Measurements from ENCODE around the gene NEUROG2. TPM values are rescaled to one million over a fixed set of nuclear protein-coding genes. Genes with fewer than 3 reads are reported as not detected.
A peak's percentile ranks its signal among the peaks of the same experiment; 100 is the strongest.

The NEUROG2 gene
- total RNA-seq, 2 donors from 2014 or later = not detected

DNA sequence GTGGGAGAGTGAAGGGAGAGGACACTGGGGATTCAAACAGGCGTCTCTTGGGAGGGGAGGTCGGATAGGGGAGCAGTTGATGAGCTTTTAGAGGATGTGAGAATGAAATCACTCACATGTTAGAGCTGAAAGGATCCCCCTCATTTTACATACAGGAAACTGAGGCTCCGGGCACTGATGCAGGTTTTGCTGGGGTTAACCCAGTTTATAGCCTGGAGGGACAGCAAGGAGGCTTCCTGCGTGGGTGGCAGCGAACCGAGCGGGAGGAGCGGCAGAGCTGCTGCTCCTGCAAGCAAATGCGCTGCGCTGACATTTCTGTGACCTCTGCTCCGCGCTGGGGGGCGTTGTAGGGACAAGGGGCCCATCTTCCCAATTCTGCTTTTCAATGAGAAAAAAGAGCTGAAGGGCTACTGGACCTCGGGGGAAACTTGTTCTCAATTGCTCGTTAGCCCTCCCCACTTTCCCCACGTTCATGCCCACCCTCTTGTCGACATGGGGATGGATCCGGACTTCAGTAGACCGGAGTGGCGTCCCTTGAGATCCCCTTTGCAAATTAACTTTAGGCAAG is 1.2 kb upstream of the NEUROG2 start:
- Mint-ChIP-seq H3K4me3 (peak overlapping the region; percentile 95), H3K27me3 (peaks cover 92% of the 10 kb centered on the region)

GRCh38 chr4:112516471-112517066 is 589 bp upstream of the NEUROG2 start:
- peaks cover 10% of the 10 kb centered on the region for H3K36me3 Mint-ChIP-seq (ENCODE audit: low read depth)
- peaks cover 92% of the 10 kb centered on the region for H3K27me3 Mint-ChIP-seq
- peak overlapping the region; percentile 95 for H3K4me3 Mint-ChIP-seq
- H3K9me3 ChIP-seq (ENCODE audit: control insufficient read depth, low read length, poor library complexity, severe bottlenecking) = peaks cover 19% of the 10 kb centered on the region
- ATAC-seq (no peak), DNase-seq (no peak)
- H3K4me1 Mint-ChIP-seq = peaks cover 36% of the 10 kb centered on the region
- peak overlapping the region; percentile 9 for H3K27ac Mint-ChIP-seq

More for the DNA sequence above, 1.2 kb upstream of the NEUROG2 start:
- peaks cover 7% of the 10 kb centered on the region for H3K36me3 Mint-ChIP-seq (ENCODE audit: low read depth)
- H3K9me3 ChIP-seq (ENCODE audit: control insufficient read depth, low read length, poor library complexity, severe bottlenecking) = peaks cover 22% of the 10 kb centered on the region
- no peak for DNase-seq
- ATAC-seq = no peak
- H3K4me1 Mint-ChIP-seq = peaks cover 36% of the 10 kb centered on the region
- peak overlapping the region; percentile 9 for H3K27ac Mint-ChIP-seq

GRCh38 chr4:112515198-112516065 is 548 bp downstream of the NEUROG2 start:
- Mint-ChIP-seq H3K27me3 (peaks cover 92% of the 10 kb centered on the region), H3K4me1 (peaks cover 35% of the 10 kb centered on the region), H3K36me3 (ENCODE audit: low read depth) (peaks cover 11% of the 10 kb centered on the region), H3K4me3 (peak overlapping the region; percentile 95), H3K27ac (peak overlapping the region; percentile 84)
- peaks cover 10% of the 10 kb centered on the region for H3K9me3 ChIP-seq (ENCODE audit: control insufficient read depth, low read length, poor library complexity, severe bottlenecking)
- DNase-seq = peak in 1 of 3 donors; percentile 20
- ATAC-seq = peak; percentile 81

DNA sequence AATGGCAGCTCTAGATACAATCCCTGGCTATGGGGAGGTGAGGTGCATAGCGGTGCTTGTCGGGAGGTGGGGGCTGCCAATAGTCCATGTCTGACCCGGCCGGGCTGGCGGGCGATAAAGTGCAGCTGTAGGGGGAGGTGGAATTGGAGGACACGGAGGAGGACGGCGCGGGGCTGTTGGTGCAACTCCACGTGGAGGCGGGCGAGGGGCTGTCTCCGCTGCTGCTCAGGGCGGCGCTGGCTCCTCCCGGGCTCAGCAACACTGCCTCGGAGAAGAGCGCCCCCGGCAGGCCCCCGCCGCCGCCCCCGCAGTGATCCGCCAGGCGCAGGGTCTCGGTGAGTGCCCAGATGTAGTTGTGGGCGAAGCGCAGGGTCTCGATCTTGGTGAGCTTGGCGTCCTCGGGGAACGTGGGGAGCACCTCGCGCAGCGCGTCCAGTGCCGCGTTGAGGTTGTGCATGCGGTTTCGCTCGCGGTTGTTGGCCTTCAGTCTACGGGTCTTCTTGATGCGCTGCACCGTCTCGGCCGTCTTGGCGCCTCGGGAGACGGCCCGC is 1.3 kb downstream of the NEUROG2 start:
- H3K27ac Mint-ChIP-seq = peak overlapping the region; percentile 84
- H3K9me3 ChIP-seq (ENCODE audit: control insufficient read depth, low read length, poor library complexity, severe bottlenecking) = peaks cover 3% of the 10 kb centered on the region
- peaks cover 36% of the 10 kb centered on the region for H3K4me1 Mint-ChIP-seq
- ATAC-seq (no peak), DNase-seq (no peak)
- H3K27me3 Mint-ChIP-seq = peaks cover 91% of the 10 kb centered on the region
- peak overlapping the region; percentile 95 for H3K4me3 Mint-ChIP-seq
- H3K36me3 Mint-ChIP-seq (ENCODE audit: low read depth) = peaks cover 9% of the 10 kb centered on the region

DNA sequence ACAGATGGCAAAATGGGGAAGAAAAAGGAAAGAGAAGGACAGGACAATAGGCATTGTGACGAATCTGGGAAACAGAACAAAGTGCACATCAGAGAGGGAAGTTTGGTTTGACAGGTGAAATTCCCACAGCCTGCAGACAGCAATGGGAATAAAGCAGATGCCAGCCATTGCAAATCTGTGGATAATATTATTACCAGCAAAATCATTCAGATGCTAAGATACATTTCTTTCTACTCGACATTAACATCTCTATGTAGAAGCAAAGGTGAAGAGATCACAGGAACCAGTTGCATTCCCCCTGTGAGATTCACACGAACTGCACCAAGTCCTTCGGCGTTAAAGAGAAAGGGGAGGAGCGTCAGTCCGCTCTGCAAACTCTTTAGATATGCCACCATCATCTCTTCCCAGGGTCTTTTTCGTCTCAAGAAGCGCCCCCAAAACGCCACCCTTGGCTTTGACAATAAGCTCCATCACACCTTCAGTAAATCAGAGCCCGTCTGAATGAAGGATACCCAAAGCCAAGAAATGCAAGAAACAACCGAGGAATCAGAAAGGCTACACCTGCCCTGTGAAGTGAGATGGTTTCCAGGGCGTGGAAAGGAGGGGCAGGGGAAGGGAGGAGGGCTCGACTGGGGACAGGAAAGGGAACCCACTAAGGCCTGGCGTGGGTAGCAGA is 1.9 kb downstream of the NEUROG2 start:
- Mint-ChIP-seq H3K27ac (no peak overlapping the region), H3K4me1 (peaks cover 42% of the 10 kb centered on the region), H3K36me3 (ENCODE audit: low read depth) (peaks cover 9% of the 10 kb centered on the region), H3K4me3 (peak overlapping the region; percentile 95), H3K27me3 (peaks cover 91% of the 10 kb centered on the region)
- DNase-seq (no peak), ATAC-seq (no peak)
- peaks cover 3% of the 10 kb centered on the region for H3K9me3 ChIP-seq (ENCODE audit: control insufficient read depth, low read length, poor library complexity, severe bottlenecking)

GRCh38 chr4:112511803-112512118 is 4.2 kb downstream of the NEUROG2 start:
- no peak overlapping the region for H3K27ac Mint-ChIP-seq
- H3K4me3 Mint-ChIP-seq = no peak overlapping the region
- ATAC-seq = no peak

DNA sequence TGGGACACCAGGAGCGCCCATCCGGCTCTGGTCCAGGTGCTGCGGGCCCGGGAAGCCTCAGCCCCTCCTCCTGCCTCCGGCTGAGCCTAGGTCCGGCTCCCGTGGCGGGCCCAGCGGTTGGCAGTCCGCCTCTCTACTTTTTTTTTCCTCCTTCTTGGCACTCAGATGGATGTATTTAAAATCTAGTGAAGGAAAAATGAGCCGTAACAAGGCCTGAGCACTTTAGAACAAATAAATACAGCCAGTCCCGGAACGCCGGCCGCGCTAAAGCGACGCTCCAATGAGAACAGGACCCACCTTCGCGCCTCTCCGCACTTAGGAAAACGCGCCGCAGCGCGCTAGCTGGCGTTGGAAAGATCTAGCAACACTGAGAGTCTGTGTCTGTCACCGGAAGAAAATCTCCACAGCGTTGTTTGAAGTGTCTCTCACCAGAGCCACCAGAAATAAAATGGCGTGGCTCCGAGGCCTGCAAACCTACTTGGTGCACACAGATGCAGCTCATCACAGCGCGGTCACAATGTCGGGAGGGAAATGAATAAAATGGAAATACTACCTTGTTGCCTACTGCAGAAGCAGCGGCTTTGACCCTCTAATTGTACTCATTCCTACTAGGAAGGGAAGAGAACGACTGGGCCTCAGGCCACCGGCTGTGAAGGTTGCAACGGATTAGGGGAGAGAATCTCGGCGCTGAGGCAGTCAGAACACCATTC is 4.7 kb downstream of the NEUROG2 start:
- Mint-ChIP-seq H3K27me3 (peaks cover 87% of the 10 kb centered on the region), H3K36me3 (ENCODE audit: low read depth) (peaks cover 6% of the 10 kb centered on the region), H3K4me1 (peaks cover 31% of the 10 kb centered on the region), H3K27ac (no peak overlapping the region), H3K4me3 (no peak overlapping the region)
- DNase-seq (no peak), ATAC-seq (no peak)
- peaks cover 3% of the 10 kb centered on the region for H3K9me3 ChIP-seq (ENCODE audit: control insufficient read depth, low read length, poor library complexity, severe bottlenecking)

More at GRCh38 chr4:112511803-112512118, 4.2 kb downstream of the NEUROG2 start:
- H3K9me3 ChIP-seq (ENCODE audit: control insufficient read depth, low read length, poor library complexity, severe bottlenecking) = peaks cover 3% of the 10 kb centered on the region
- Mint-ChIP-seq H3K27me3 (peaks cover 87% of the 10 kb centered on the region), H3K4me1 (peaks cover 35% of the 10 kb centered on the region), H3K36me3 (ENCODE audit: low read depth) (peaks cover 6% of the 10 kb centered on the region)
- DNase-seq = no peak

DNA sequence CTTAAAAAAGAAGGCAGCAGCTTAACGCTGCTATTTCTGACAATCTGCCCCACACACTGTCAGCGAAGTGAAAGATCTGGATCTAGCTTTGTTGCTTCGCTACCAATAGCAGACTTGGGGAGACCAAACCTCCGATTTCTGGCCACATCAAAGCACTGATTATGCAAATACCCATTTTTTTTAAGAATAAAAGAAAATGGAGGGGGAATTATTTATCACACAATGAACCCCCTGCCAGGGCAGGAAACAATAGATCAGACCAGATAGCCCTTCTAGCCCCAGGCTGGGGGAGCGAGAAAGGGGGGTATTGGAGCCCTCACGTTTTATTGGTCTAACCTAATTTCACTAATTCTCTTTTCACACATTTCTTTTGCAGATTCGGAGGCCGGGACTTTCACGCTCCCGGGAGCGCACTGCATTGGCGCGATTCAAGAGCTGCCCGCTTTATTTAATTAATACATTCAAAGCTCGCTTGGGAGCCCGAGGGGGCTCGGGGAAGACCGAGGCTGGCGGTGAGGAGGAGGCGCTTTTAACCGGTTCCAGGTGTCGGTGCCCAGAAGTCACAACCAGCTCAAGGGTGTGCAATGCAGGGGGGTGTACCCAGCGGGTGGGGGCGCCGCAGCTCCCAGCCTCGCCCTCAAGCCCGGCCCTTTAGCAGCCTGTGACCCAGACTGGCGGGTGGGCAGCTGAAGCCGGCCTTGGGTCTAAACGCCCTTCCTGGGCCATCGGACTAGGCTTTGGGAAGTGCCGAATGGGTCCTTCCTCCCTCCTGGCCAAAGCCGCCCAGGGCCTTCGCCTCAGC is 5.5 kb downstream of the NEUROG2 start:
- ATAC-seq (peak; percentile 39), DNase-seq (no peak)
- peaks cover 3% of the 10 kb centered on the region for H3K9me3 ChIP-seq (ENCODE audit: control insufficient read depth, low read length, poor library complexity, severe bottlenecking)
- Mint-ChIP-seq H3K36me3 (ENCODE audit: low read depth) (peaks cover 6% of the 10 kb centered on the region), H3K27ac (no peak overlapping the region), H3K4me3 (peak overlapping the region; percentile 49), H3K4me1 (peaks cover 27% of the 10 kb centered on the region), H3K27me3 (peaks cover 87% of the 10 kb centered on the region)

DNA sequence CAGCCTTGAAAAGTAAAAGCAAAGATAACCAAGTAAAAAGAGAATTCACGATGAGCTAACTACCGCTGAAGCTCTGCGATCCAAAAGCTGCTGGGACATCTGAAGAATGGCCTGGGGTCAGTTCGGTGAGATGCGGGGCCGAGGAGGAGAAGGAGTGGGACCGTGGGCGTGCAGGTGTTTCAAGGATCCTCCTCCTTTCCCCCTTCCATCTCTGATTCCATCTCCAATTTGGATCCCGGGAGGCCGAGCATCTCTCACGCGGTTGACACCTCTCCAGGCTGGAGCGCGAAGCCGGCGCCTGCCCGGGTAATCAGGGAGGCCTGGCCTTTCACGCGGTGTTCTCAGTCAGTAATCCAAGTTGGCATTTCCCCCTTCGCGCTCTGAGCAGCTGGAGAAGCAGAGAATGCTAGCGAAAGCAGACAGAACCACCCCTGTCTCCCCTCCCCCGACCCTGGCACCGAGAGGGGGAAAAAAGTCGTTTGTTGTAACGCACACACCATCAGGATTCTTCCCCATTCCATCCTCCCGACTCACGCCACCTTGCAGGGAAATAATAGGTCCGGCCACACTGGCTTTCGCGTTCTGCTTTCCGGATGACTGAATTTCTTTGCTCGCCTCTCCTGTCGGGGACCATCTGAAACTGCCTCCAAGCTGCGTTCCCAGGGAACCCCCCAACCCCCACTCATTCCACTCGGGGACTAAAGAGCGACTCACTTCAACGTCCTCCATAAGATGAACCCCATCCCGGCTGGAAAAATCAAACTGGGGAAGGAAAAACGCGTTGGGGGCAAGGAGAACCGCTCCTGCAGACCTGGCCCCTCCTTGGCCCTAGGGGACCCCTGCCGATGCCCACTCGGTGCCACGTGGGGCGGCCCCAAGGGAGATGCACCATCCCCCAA is 6.5 kb downstream of the NEUROG2 start:
- ATAC-seq = no peak
- H3K27me3 Mint-ChIP-seq = peaks cover 86% of the 10 kb centered on the region
- peaks cover 3% of the 10 kb centered on the region for H3K9me3 ChIP-seq (ENCODE audit: control insufficient read depth, low read length, poor library complexity, severe bottlenecking)
- H3K4me3 Mint-ChIP-seq = peak overlapping the region; percentile 69
- no peak overlapping the region for H3K27ac Mint-ChIP-seq
- no peak for DNase-seq
- peaks cover 4% of the 10 kb centered on the region for H3K36me3 Mint-ChIP-seq (ENCODE audit: low read depth)
- peaks cover 23% of the 10 kb centered on the region for H3K4me1 Mint-ChIP-seq

GRCh38 chr4:112508356-112508755 is 7.6 kb downstream of the NEUROG2 start:
- H3K4me3 Mint-ChIP-seq = no peak overlapping the region
- DNase-seq = no peak
- H3K27ac Mint-ChIP-seq = no peak overlapping the region
- H3K27me3 Mint-ChIP-seq = peaks cover 81% of the 10 kb centered on the region
- peaks cover 3% of the 10 kb centered on the region for H3K9me3 ChIP-seq (ENCODE audit: control insufficient read depth, low read length, poor library complexity, severe bottlenecking)
- peaks cover 4% of the 10 kb centered on the region for H3K36me3 Mint-ChIP-seq (ENCODE audit: low read depth)
- H3K4me1 Mint-ChIP-seq = peaks cover 16% of the 10 kb centered on the region
- no peak for ATAC-seq

DNA sequence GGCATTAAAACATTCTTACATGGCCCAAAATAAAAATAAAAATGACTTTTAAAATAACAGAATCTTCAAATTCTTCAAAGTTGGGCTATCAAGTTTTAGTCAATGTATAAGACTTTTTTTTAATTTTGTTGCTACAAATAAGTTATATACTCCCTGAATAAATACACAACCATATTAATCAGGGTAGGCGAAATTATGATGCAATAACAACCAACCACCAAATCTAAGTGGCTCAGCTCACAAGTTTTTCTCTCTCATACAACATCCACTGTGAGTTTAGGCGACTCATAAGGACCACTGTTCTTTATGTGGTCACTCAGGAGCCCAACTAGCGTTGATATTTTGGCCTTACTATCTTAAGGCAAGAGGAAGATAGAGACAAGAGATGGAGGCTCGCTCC is 11.2 kb downstream of the NEUROG2 start:
- no peak for DNase-seq
- no peak overlapping the region for H3K4me3 Mint-ChIP-seq
- no peaks in the 10 kb centered on the region for H3K36me3 Mint-ChIP-seq (ENCODE audit: low read depth)
- peaks cover 12% of the 10 kb centered on the region for H3K4me1 Mint-ChIP-seq
- no peaks in the 10 kb centered on the region for H3K9me3 ChIP-seq (ENCODE audit: control insufficient read depth, low read length, poor library complexity, severe bottlenecking)
- H3K27me3 Mint-ChIP-seq = peaks cover 67% of the 10 kb centered on the region
- no peak overlapping the region for H3K27ac Mint-ChIP-seq
- no peak for ATAC-seq
